GM21529 (cell line): ENCODE measurements around the gene THRB.

Experiments used
- ATAC-seq: cut with Tn5 transposase; IDR thresholded peaks from one replicate; pipeline ENCODE4 v1.9.1; 2021; ENCODE audit not compliant: unreplicated experiment

Gene THRB

GRCh38 chr3:24492971-24493551 lies 1.6 kb downstream of the THRB start:
- no peak for ATAC-seq

DNA sequence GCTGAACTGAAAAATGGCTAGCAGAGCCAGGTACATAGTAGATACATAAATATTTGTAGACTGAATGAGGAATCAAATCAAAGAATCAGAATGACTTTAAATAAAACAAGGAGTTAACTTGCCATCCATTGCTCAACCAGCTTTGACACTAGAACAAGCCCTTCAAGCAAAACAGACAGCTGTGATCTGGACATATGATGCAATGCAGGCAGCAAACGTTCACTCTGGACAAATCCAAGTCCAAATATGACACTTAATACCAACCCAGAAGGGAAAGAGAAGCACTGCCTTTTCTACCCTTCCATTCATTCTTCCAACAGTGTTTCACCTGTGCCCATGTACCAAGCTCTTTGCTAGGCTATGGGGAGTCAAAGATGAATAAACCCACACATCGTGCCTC lies 4.5 kb downstream of the THRB start:
- no peak for ATAC-seq

DNA sequence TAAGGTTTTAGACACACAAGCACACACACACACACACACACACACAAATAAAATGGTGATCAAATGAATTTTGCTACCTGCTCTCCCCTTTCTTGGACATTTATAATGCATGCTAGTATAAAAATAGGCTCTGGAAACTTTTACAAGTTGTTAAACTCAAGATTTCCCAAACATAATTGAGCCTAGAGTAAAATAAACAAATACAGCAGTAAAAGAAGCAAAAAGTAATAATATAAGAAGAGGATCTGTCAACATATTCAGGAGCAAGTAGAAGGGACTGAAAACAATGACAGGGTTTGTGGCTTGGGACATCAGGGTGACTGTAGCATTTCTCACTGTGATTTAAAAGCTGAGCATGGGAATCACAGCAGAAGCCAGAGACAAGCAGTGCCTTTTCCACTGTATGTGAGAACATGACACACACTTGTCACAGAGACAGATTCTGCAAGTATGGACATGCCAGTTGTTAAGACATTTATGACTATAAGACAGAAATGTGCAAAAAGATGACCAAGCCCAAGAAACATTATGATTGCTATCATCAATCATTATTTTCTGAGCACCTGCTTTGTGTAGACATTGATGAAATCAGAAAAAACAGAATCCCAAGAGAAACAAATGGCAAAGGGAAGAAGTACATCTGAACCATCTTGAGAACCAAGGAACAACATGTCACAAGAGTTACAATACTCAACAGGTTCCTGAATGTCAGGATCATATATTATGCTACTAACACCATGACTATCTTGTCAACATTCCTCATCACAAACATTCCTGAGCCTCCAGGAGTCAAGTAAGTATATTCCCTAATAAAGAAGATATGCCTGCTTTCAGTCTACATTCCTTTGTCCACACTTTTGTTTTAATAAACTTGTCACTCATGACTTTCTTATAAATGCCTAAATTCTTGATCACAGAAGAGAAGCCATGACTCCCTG lies 7.1 kb downstream of the THRB start:
- no peak for ATAC-seq

DNA sequence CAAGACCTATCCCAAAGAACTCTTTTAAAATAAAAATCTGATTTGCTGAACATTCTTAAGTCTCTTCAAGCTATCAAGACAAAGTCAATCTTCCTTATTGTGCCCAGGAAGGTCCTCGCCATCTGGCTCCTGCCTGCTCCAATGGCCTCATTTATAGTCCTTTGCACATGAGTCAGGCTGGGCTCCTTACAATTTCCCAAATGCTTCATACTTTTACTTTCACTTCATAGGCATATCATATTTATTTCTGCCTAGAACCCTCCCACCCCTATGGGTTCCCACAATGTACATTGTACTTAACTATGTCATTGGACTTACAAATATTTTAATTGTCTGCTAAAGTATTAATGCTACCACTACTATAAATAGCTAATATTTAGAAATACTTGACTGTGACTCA lies 9.1 kb downstream of the THRB start:
- ATAC-seq: no peak

DNA sequence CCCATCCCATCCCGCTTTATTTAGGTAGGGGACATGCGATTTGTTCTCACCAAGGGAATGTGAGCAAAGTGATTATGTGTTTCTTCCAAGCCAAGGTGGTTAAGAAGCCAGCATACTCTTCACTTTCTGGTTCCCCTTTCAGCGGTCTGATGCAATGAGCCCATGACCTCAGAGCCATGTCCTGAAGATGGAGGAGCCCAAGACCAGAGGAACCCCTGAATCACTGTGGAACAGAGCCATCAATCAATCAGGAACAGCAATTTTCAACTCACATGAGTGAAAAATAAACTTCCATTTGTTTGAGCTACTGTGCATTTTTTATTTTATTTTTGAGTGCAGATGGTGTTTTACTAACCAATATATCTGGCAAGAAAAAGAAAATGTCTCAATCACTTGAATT lies 10.8 kb downstream of the THRB start:
- ATAC-seq: no peak

DNA sequence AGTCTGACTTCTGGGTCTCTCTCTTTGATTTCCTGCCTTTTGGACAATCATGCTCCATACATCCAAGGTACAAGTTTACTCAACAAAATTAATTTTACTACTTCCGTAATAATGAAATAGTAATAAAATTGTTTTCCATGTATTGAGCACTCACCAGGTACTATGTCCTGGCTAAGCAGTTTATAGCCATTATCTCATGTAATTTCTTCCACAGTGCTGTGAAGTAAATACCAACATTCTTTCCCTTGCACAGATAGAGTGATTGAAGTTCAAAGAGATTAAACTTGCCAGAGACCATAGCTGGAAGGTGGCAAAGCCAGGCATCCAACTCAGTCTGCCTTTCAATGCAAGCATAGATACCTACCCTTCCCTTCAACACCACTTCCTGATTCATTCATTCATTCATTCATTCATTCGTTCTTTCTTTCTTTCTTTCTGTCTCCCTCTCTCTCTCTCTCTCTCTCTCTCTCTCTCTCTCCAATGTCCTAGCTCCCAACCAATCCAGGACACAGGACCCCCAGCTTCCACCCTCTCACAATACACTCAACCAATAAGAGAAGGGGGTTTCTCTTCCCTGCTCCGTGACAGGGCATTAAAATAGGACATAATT lies 12.4 kb downstream of the THRB start:
- ATAC-seq: no peak

GRCh38 chr3:24481193-24481592 lies 13.5 kb downstream of the THRB start:
- no peak for ATAC-seq

GRCh38 chr3:24480497-24480896 lies 14.2 kb downstream of the THRB start:
- ATAC-seq: no peak

GRCh38 chr3:24479816-24480215 lies 14.8 kb downstream of the THRB start:
- ATAC-seq: no peak

GRCh38 chr3:24476871-24477656 lies 17.6 kb downstream of the THRB start:
- ATAC-seq: no peak

DNA sequence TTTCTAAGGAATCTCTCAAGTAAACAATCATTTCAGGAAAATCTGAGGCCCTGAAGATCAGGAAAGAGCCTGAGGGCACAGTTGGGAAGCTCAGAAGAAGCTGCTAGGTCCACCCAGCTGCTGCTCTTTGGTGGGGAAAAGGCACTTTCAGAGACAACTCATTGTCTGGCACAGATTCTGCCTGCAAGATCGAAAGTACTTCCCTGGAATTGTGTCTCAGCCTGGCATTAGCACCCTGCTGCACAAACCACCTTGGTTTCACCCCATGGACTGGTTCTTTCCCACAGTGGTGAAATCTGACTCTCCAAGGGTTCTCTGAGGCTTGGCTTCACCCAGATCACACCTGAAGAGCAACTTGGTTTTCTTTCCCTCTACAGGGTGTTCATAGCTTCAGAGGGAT lies 18.7 kb downstream of the THRB start:
- ATAC-seq: no peak

- no peak for ATAC-seq
Observed at GRCh38 chr3:24474862-24475261, 19.8 kb downstream of the THRB start.

GRCh38 chr3:24472358-24472757 lies 22.3 kb downstream of the THRB start:
- ATAC-seq: no peak

GRCh38 chr3:24471486-24471885 lies 23.2 kb downstream of the THRB start:
- ATAC-seq: no peak

DNA sequence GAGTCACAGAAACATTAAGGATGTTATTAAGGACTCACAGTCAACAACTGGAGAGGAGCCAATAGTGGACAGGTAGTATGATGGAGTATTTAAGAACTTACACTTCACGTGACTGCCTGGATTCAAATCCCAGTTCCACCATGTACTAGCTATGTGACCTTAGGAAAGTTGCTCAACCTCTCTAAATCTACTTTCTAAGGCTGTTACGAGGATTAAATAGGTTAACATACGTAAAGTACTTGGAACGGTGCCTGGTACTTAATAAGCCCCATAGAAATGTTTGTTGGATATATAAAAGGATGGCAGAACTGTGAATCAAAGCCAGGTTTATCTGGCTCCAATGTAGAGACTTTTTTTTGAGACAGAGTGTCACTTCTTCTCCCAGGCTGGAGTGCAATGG lies 24.4 kb downstream of the THRB start:
- no peak for ATAC-seq

GRCh38 chr3:24464389-24464788 lies 30.3 kb downstream of the THRB start:
- no peak for ATAC-seq

GRCh38 chr3:24462737-24463136 lies 31.9 kb downstream of the THRB start:
- ATAC-seq: no peak

DNA sequence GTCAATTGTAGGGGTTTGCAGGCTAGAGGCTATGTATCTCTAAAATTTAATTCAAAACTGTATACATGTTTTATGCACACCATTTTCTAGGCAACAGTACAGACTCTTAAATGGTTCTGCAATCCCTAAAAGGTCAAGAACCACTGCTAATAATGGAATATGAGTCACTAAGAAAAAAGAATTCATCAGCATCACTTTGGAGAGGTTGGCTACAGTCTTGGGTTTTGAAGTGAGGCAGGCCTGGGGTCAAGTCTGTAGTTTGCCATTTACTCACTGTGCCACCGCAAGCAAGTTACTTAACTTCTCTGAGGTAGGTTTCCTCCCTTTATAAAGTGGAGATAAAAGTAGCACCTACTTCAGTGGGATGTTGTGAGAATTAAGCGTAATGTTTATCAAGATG lies 33.7 kb downstream of the THRB start:
- no peak for ATAC-seq

- no peak for ATAC-seq
Observed at GRCh38 chr3:24457719-24458118, 36.9 kb downstream of the THRB start.

- ATAC-seq: no peak
Observed at GRCh38 chr3:24454856-24455255, 39.8 kb downstream of the THRB start.

GRCh38 chr3:24454393-24454792 lies 40.3 kb downstream of the THRB start:
- no peak for ATAC-seq
